Smooth muscle cell (in vitro differentiated cells): ENCODE measurements around the gene SLC25A31. TPM values are rescaled to one million over a fixed set of nuclear protein-coding genes. Genes with fewer than 3 reads are reported as not detected.

ENCODE experiments used
- DNase-seq: peaks from one replicate; lab custom pipeline; 2025; ENCODE audit not compliant: unreplicated experiment; lab: John Stamatoyannopoulos, UW
- H2AFZ ChIP-seq: fragments of 200-600 bp; sonication (generic); 2 replicates; pipeline ENCODE4 v1.6.0; 2016; ENCODE audit warnings: antibody characterized with exemption, low read depth, mild to moderate bottlenecking
- H3F3A ChIP-seq: fragments of 200-600 bp; sonication (generic); 2 replicates; pipeline ENCODE4 v1.6.0; 2017; ENCODE audit warnings: antibody characterized with exemption, low read depth
- H3K27ac ChIP-seq: fragments of 200-600 bp; sonication (generic); 2 replicates; pipeline ENCODE4 v1.5.1; 2016; ENCODE audit warnings: low read depth, mild to moderate bottlenecking
- H3K27me3 ChIP-seq: fragments of 200-600 bp; sonication (generic); 2 replicates; pipeline ENCODE4 v1.6.1; 2016; ENCODE audit warnings: low read depth, mild to moderate bottlenecking
- H3K36me3 ChIP-seq: fragments of 200-600 bp; sonication (generic); 2 replicates; pipeline ENCODE4 v1.5.1; 2016; ENCODE audit warnings: low read depth
- H3K4me1 ChIP-seq: fragments of 200-600 bp; sonication (generic); 2 replicates; pipeline ENCODE4 v1.5.1; 2016; ENCODE audit warnings: low read depth
- H3K4me2 ChIP-seq: fragments of 200-600 bp; sonication (generic); 2 replicates; pipeline ENCODE4 v1.6.0; 2016; ENCODE audit warnings: mild to moderate bottlenecking
- H3K4me3 ChIP-seq: fragments of 200-600 bp; sonication (generic); 2 replicates; pipeline ENCODE4 v1.5.1; 2016; ENCODE audit warnings: mild to moderate bottlenecking
- H3K79me2 ChIP-seq: fragments of 200-600 bp; sonication (generic); 2 replicates; pipeline ENCODE4 v1.6.0; 2016; ENCODE audit warnings: low read depth, mild to moderate bottlenecking
- H3K9ac ChIP-seq: fragments of 200-600 bp; sonication (generic); 2 replicates; pipeline ENCODE4 v1.6.0; 2016; ENCODE audit warnings: low read depth
- H3K9me3 ChIP-seq: fragments of 200-600 bp; sonication (generic); replicated peaks from 2 replicates; pipeline ENCODE4 v1.5.1; 2016; ENCODE audit warnings: low read depth
- H4K20me1 ChIP-seq: fragments of 200-600 bp; sonication (generic); 2 replicates; pipeline ENCODE4 v1.6.0; 2016; ENCODE audit warnings: low read depth
- WGBS: methylation state at CpG from one replicate; pipeline ENCODE4 v1.1.7; 2016; ENCODE audit warnings: low lambda C conversion rate; 5-methylcytosine and 5-hydroxymethylcytosine counted together
- polyA plus RNA-seq: library from polyadenylated mRNA; unstranded; fragments of >200 nt; fragmentation: Nextera tagmentation; extraction: Ambion mirVana; gene quantifications from 2 replicates; pipeline ENCODE4 v1.2.1, GENCODE V29; 2016
- total RNA-seq: library from RNA; depleted of rRNA; stranded (reverse); fragments of >200 nt; gene quantifications from 2 replicates; pipeline ENCODE4 v1.2.3, GENCODE V29; 2014
- TF ChIP-seq, protein P1 (sequence below): fragments of 200-600 bp; sonication (generic); IDR thresholded peaks from 2 replicates; pipeline ENCODE4 v1.5.1; 2017; ENCODE audit warnings: borderline replicate concordance, mild to moderate bottlenecking, antibody characterized with exemption; ENCODE audit not compliant: insufficient read depth, poor library complexity, severe bottlenecking

Gene SLC25A31
- total and polyA plus RNA-seq, 2 experiments from 2014 or later = not detected

DNA sequence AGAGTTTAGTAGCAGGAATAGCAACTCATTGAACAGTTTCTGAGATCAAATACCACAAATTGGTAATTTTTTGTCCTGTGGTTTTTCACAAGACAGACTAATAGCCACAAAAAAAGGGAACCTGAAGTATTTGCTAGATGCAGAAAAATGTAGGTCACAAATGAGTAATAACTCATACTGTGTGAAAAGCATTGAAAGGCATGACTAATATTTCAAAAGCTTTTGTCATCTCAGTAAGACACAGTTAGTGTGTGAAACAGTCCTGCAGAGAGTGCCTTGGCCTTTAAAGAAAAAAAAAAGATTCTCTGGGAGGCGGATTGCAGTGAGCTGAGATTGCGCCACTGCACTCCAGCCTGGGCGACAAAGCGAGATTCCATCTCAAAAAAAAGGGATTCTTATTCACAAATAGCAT, 31.4 kb upstream of the SLC25A31 start:
- H3K4me2 ChIP-seq = peak overlapping the region; percentile 32
- no peaks in the 10 kb centered on the region for H4K20me1 ChIP-seq
- no peaks in the 10 kb centered on the region for H3K9me3 ChIP-seq
- H3K27ac ChIP-seq = peak overlapping the region; percentile 71
- TF ChIP-seq, protein P1, sequence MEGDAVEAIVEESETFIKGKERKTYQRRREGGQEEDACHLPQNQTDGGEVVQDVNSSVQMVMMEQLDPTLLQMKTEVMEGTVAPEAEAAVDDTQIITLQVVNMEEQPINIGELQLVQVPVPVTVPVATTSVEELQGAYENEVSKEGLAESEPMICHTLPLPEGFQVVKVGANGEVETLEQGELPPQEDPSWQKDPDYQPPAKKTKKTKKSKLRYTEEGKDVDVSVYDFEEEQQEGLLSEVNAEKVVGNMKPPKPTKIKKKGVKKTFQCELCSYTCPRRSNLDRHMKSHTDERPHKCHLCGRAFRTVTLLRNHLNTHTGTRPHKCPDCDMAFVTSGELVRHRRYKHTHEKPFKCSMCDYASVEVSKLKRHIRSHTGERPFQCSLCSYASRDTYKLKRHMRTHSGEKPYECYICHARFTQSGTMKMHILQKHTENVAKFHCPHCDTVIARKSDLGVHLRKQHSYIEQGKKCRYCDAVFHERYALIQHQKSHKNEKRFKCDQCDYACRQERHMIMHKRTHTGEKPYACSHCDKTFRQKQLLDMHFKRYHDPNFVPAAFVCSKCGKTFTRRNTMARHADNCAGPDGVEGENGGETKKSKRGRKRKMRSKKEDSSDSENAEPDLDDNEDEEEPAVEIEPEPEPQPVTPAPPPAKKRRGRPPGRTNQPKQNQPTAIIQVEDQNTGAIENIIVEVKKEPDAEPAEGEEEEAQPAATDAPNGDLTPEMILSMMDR = no peak
- no peaks in the 10 kb centered on the region for H3K36me3 ChIP-seq
- no peak overlapping the region for H3K9ac ChIP-seq
- no peak overlapping the region for H2AFZ ChIP-seq
- H3K27me3 ChIP-seq = no peaks in the 10 kb centered on the region
- H3F3A ChIP-seq = no peaks in the 10 kb centered on the region
- H3K4me1 ChIP-seq = no peaks in the 10 kb centered on the region
- 49% methylated on average over 4 of the region's 4 CpGs for WGBS
- H3K79me2 ChIP-seq = no peaks in the 10 kb centered on the region
- no peak for DNase-seq
- no peak overlapping the region for H3K4me3 ChIP-seq

DNA sequence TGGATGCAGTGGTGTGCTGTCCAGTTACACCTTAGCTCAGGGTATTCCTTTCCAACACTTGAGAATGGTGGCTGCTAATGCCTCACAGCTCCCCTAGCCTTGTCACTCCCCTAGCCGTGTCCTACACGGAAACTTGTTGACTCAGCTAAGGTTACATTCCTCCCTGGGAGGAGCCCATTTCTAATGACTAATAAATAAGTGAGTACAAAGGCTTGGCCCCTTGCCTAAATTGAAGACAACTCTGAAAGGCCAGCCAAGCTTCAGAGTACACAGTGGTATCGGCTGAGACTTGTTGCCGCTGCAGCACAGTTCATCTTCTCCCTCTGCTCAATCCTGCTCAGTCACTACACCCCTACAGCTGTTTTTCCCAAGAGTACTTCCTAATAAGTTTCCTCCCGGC, 21.2 kb upstream of the SLC25A31 start:
- Histone ChIP-seq H2AFZ (no peak overlapping the region), H3K4me1 (no peaks in the 10 kb centered on the region), H4K20me1 (no peaks in the 10 kb centered on the region), H3F3A (no peaks in the 10 kb centered on the region), H3K4me2 (peak overlapping the region; percentile 12), H3K9me3 (no peaks in the 10 kb centered on the region), H3K27ac (peak overlapping the region; percentile 87), H3K27me3 (no peaks in the 10 kb centered on the region), H3K4me3 (no peak overlapping the region), H3K9ac (no peak overlapping the region), H3K79me2 (no peaks in the 10 kb centered on the region), H3K36me3 (no peaks in the 10 kb centered on the region)
- WGBS = 72% methylated on average over 5 of the region's 5 CpGs
- TF ChIP-seq, protein P1 = no peak
- no peak for DNase-seq

DNA sequence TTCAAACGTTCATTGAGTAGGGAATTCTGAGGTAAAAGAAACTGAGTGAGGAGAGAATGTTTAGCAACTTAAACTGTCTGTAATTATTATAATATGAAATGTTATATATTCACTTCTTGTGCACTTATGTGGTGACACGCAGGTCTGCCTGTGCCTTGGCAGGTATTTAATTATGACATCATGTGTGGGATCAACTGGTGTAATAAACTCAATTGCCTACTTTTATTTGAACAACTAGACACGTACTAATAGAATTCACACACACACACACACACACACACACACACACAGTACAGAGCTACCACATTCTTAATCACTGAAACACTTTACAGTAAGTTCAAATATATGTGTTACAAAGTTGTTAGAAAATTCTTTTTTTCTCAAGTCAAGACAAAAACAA, 20.7 kb upstream of the SLC25A31 start:
- Histone ChIP-seq H4K20me1 (no peaks in the 10 kb centered on the region), H3K4me1 (no peaks in the 10 kb centered on the region), H2AFZ (no peak overlapping the region), H3F3A (no peaks in the 10 kb centered on the region), H3K27ac (peak overlapping the region; percentile 87), H3K9ac (no peak overlapping the region), H3K4me2 (peak overlapping the region; percentile 12), H3K9me3 (no peaks in the 10 kb centered on the region), H3K36me3 (no peaks in the 10 kb centered on the region), H3K27me3 (no peaks in the 10 kb centered on the region), H3K79me2 (no peaks in the 10 kb centered on the region), H3K4me3 (no peak overlapping the region)
- TF ChIP-seq, protein P1 = no peak
- 85% methylated on average over 3 of the region's 3 CpGs for WGBS
- DNase-seq = no peak

DNA sequence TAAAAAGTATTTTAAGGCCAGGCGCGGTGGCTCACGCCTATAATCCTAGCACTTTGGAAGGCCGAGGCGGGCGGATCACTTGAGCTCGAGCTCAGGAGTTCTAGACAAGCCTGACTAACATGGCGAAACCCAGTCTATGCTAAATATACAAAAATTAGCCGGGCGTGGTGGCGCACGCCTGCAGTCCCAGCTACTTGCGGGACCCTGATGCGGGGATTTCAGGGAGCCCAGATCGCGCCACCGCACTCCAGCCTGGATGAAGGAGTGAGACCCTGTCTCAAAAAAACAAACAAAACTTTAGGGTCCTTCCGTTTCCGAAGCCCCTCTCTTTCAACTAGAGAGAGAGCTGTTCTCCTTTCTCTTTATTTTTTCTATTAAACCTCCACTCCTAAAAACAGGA, 1.2 kb downstream of the SLC25A31 start:
- no peak overlapping the region for H3K9ac ChIP-seq
- DNase-seq = no peak
- TF ChIP-seq, protein P1 = no peak
- H3K9me3 ChIP-seq = no peaks in the 10 kb centered on the region
- H4K20me1 ChIP-seq = no peaks in the 10 kb centered on the region
- no peak overlapping the region for H3K4me2 ChIP-seq
- H3K27me3 ChIP-seq = no peaks in the 10 kb centered on the region
- no peaks in the 10 kb centered on the region for H3K79me2 ChIP-seq
- H3K27ac ChIP-seq = no peak overlapping the region
- no peaks in the 10 kb centered on the region for H3K36me3 ChIP-seq
- H3F3A ChIP-seq = no peaks in the 10 kb centered on the region
- no peaks in the 10 kb centered on the region for H3K4me1 ChIP-seq
- 93% methylated on average over 19 of the region's 19 CpGs for WGBS
- H2AFZ ChIP-seq = no peak overlapping the region
- no peak overlapping the region for H3K4me3 ChIP-seq
